ENCODE data around the gene ZNF860.

- no peak for TF ChIP-seq CTCF (IDR thresholded peaks at IDR 0.05; ENCODE audit: low read length)
- TF ChIP-seq EZH2 (IDR thresholded peaks at IDR 0.05; ENCODE audit: borderline replicate concordance, low read length) = no peak
These were observed 22.8 kb upstream of the ZNF860 start for GRCh38 chr3:31958701-31959152.

All from OCI-LY1 (cell line).